ENCODE measurements around the gene YIPF4. TPM values are rescaled to one million over a fixed set of nuclear protein-coding genes. Genes with fewer than 3 reads are reported as not detected.
"Not testable (repeated sequence)": the region's sequence is repeated elsewhere in the genome, so short reads cannot be mapped to it uniquely, and the experiment has no call there.

YIPF4 gene
- total RNA-seq, 4 donors from 2014 or later: 21.3 to 48.3 (median 33.6) TPM

DNA sequence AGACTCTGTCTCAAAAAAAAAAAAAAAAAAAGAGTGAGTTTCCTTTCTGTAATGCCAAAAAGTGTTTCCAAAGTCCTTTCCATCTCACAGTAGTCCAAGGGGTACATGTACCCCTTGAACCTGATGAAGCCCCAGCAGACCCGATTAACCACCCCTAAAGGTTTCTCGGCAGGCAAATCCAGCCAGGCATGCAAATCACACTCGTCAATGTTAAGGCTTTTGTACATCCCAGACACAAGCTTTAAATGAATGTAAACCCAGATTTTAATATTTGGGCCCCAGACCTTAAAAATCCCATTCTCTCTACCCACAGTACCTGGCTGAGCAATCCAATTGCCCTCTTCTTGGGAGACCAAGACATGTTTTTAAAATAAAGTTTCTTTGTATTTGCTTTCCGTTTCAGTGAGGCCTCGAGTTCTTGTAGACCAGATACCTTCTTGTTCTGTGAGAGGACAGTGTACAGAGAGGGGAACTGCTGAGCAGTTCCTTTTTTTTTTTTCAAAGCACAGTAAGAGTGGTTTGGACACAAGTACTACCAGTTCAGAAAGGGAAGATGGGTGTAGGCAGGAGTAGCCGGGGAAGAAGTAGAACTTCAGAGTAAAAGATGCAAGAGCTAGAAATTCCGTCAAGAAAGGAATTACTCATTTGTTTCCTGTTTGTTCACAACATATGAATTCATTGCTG lies 13.1 kb upstream of the YIPF4 start, which contains the start of gene NLRC4:
Gene NLRC4 (minus strand): TSS at position 465 of the 684 bp plus-strand sequence. CDS start 8,111 bp downstream, outside the sequence.
- Histone ChIP-seq H3K9me3 (no peaks in the 10 kb centered on the region), H3K27ac (peak within 1 kb of the TSS in 1 of 4 donors; percentile 19), H3K36me3 (no peaks in the 10 kb centered on the region), H3K4me1 (no peaks in the 10 kb centered on the region), H3K4me3 (no peak within 1 kb of the TSS), H3K27me3 (peaks cover 8% of the 10 kb centered on the region)
- TF ChIP-seq, protein P1, sequence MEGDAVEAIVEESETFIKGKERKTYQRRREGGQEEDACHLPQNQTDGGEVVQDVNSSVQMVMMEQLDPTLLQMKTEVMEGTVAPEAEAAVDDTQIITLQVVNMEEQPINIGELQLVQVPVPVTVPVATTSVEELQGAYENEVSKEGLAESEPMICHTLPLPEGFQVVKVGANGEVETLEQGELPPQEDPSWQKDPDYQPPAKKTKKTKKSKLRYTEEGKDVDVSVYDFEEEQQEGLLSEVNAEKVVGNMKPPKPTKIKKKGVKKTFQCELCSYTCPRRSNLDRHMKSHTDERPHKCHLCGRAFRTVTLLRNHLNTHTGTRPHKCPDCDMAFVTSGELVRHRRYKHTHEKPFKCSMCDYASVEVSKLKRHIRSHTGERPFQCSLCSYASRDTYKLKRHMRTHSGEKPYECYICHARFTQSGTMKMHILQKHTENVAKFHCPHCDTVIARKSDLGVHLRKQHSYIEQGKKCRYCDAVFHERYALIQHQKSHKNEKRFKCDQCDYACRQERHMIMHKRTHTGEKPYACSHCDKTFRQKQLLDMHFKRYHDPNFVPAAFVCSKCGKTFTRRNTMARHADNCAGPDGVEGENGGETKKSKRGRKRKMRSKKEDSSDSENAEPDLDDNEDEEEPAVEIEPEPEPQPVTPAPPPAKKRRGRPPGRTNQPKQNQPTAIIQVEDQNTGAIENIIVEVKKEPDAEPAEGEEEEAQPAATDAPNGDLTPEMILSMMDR (IDR thresholded peaks at IDR 0.05): no peak
- TF ChIP-seq POLR2A (IDR thresholded peaks at IDR 0.05): no peak
- no peak for TF ChIP-seq EP300 (IDR thresholded peaks at IDR 0.05)
- no peak for TF ChIP-seq POLR2AphosphoS5 (IDR thresholded peaks at IDR 0.05)
- 70 to 82% methylated on average over 4 to 7 of the region's 7 CpGs for WGBS, 2 donors (ENCODE audit: low coverage in 1 of 2)
- ATAC-seq: no peak

DNA sequence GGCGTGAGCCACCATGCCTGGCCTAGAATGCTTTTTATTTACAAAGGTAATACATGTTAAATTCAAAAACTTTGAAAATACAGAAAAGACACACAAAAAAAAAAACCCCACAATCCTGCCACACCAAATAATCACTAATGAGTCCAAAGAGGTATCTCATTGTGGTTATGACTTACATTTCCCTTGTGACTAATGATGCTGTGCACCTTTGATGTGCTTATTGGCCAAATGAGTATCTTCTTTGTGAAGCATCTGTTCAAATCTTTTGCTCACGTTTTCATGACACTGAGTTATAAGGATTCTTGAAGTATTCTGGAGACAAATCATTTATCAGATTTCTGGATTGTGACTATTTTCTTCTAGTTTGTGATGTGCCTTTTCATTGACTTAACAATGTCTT lies 6.6 kb upstream of the YIPF4 start:
- Histone ChIP-seq H3K27ac (no peak overlapping the region), H3K4me1 (no peaks in the 10 kb centered on the region), H3K9me3 (no peaks in the 10 kb centered on the region), H3K36me3 (no peaks in the 10 kb centered on the region), H3K27me3 (peaks cover 15% of the 10 kb centered on the region), H3K4me3 (no peak overlapping the region)
- no peak for ATAC-seq
- TF ChIP-seq, protein P1 (IDR thresholded peaks at IDR 0.05): no peak
- 56 to 68% methylated on average over 2 of the region's 2 CpGs for WGBS, 2 donors (ENCODE audit: low coverage in 1 of 2)

DNA sequence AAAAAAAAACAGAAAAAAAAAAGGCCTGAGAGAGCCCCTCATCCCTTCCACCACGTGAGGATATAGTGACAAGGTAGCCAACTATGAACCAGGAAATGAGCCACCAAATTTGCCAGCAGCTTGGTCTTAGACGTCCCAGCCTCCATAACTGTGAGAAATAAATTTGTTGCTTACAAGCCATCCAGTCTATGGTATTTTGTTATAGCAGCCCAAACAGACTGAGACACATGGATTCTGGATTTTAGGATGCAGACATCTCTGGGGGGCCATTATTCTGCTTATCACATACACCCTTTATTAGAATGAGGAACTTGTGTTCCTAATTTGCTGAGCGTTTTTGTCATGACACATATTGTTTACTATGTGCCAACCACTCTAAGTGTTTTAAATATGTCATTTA lies 5.4 kb upstream of the YIPF4 start:
- no peaks in the 10 kb centered on the region for H3K9me3 ChIP-seq
- TF ChIP-seq, protein P1 (IDR thresholded peaks at IDR 0.05): no peak
- TF ChIP-seq POLR2A (IDR thresholded peaks at IDR 0.05): no peak
- no peak for TF ChIP-seq EP300 (IDR thresholded peaks at IDR 0.05)
- no peak for TF ChIP-seq POLR2AphosphoS5 (IDR thresholded peaks at IDR 0.05)
- WGBS, 2 donors (ENCODE audit: low coverage in 1 of 2): 48 to 63% methylated on average over 1 to 3 of the region's 3 CpGs

DNA sequence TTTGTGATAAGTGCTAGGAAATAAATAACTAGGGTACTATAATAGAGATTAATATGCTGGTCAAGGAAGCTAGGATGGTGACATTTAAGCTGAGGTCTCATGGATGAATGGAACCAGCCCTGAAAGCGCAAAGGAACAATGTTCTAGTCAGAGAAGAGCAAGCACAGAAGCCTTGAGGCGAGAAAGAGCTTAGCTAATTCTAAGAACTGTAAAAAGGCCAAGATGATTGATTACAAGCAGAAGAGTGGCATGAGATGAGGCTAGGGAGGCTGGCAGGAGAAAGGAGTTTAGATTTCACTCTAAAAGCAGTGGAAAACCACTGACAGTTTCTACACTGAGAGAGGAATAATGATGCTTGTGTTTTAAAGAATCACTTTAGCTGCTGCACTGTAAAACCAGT lies 3.4 kb upstream of the YIPF4 start:
- H3K36me3 ChIP-seq: no peaks in the 10 kb centered on the region
- H3K9me3 ChIP-seq: no peaks in the 10 kb centered on the region
- 62 to 76% methylated on average over 2 of the region's 2 CpGs for WGBS, 2 donors (ENCODE audit: low coverage in 1 of 2)
- no peak for TF ChIP-seq EP300 (IDR thresholded peaks at IDR 0.05)
- H3K4me3 ChIP-seq: no peak overlapping the region
- peaks cover 0 to 16% (median 4%) of the 10 kb centered on the region in 3 donors for H3K4me1 ChIP-seq
- H3K27ac ChIP-seq: no peak overlapping the region
- no peak for ATAC-seq
- H3K27me3 ChIP-seq: peaks cover 10% of the 10 kb centered on the region

More for the DNA sequence above, 5.4 kb upstream of the YIPF4 start:
- no peak overlapping the region for H3K4me3 ChIP-seq
- peaks cover 15% of the 10 kb centered on the region for H3K27me3 ChIP-seq
- no peak for ATAC-seq
- H3K4me1 ChIP-seq: peaks cover 0 to 3% (median 0%) of the 10 kb centered on the region in 3 donors
- no peak overlapping the region for H3K27ac ChIP-seq
- no peaks in the 10 kb centered on the region for H3K36me3 ChIP-seq

DNA sequence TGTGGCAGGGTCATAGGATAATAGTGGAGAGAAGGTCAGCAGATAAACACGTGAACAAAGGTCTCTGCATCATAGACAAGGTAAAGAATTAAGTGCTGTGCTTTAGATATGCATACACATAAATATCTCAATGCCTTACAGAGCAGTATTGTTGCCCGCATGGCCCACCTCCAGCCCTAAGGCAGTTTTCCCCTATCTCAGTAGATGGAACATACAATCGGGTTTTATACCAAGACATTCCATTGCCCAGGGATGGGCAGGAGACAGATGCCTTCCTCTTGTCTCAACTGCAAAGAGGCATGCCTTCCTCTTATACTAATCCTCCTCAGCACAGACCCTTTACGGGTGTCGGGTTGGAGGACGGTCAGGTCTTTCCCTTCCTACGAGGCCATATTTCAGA lies 1.9 kb upstream of the YIPF4 start:
- not testable (repeated sequence) for H3K9me3 ChIP-seq, H3K27ac ChIP-seq, H3K27me3 ChIP-seq, ATAC-seq, H3K4me3 ChIP-seq, H3K36me3 ChIP-seq
- peaks cover 0 to 31% (median 11%) of the 10 kb centered on the region in 3 donors for H3K4me1 ChIP-seq
- 50 to 93% methylated on average over 2 to 6 of the region's 7 CpGs for WGBS, 2 donors (ENCODE audit: low coverage in 1 of 2)

DNA sequence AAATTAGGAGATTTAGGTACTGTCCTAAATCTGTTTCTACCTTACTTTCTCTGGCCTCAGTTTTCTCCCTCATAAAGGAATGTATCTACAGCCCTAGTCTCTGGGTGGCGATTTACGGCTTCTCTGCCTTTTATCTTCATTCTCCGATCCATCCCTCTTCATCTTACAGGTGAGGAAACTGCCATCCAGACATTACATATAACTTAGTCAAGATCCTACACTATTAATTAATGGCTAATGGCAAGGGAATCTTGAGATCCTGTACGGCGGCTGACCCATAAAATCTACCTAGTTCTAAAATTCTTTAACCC lies 386 bp upstream of the YIPF4 start:
- TF ChIP-seq POLR2AphosphoS5 (IDR thresholded peaks at IDR 0.05) (no peak), EP300 (IDR thresholded peaks at IDR 0.05) (no peak), POLR2A (IDR thresholded peaks at IDR 0.05) (no peak)
- TF ChIP-seq, protein P1 (IDR thresholded peaks at IDR 0.05): no peak
- no peak for ATAC-seq
- Histone ChIP-seq H3K9me3 (no peaks in the 10 kb centered on the region), H3K4me3 (peak overlapping the region; percentile 70 to 98), H3K27ac (peak overlapping the region; percentile 66 to 92 (median 88)), H3K36me3 (peaks cover 0 to 11% of the 10 kb centered on the region in 2 donors), H3K27me3 (peaks cover under 1% of the 10 kb centered on the region), H3K4me1 (peaks cover 0 to 44% (median 11%) of the 10 kb centered on the region in 3 donors)
- 52 to 62% methylated on average over 5 of the region's 5 CpGs for WGBS, 2 donors (ENCODE audit: low coverage in 1 of 2)

All from gastroesophageal sphincter (tissue), 4 donors.